HG02870 (cell line): ENCODE measurements around the gene OR4K13.

Experiments used
- ATAC-seq: cut with Tn5 transposase; IDR thresholded peaks from one replicate; pipeline ENCODE4 v1.9.1; 2021; ENCODE audit warnings: mild to moderate bottlenecking, moderate library complexity; ENCODE audit not compliant: unreplicated experiment

The OR4K13 gene, protein sequence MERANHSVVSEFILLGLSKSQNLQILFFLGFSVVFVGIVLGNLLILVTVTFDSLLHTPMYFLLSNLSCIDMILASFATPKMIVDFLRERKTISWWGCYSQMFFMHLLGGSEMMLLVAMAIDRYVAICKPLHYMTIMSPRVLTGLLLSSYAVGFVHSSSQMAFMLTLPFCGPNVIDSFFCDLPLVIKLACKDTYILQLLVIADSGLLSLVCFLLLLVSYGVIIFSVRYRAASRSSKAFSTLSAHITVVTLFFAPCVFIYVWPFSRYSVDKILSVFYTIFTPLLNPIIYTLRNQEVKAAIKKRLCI

DNA sequence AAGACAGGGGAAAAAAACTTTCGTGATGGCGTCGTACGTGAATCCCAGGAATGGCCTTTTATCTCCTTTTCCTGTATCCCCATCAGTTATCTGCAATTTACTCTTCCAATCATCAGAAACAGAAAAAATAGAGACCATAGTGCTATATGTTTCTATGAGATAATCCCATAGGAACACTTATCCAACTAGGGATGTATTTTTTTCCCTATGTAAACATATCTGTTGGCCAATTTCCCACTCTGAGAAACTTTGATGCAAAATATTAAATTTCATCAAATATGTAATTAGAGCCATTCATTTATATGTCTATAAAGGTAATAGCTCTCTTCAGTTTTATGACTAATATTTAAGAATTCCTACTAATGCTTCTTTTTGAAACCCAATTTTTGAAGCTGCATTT lies at the start of gene OR4K13:
Gene OR4K13, minus strand, starts transcription at position 101 of the 400 bp plus-strand sequence. CDS start 1,280 bp downstream, outside the sequence.
- no peak for ATAC-seq

DNA sequence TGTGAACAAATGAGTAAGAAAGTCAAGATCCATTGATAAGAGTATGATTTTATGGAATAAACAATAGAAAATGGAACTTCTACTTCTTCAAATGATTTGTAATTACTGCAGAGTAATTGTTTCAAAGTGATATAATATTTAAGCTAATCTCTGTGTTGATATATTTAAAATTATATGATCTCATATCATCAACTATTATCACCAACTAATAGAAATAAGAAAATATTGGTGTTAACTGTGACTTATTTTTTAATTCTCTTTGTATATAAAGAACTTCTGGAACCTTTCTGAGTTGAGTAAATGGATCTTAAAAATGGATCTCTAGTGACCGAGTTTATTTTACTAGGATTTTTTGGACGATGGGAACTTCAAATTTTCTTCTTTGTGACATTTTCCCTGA lies 23.9 kb upstream of the OR4K13 start, which contains the start of gene OR4L1:
Gene OR4L1, plus strand, starts transcription at position 301 of the 400 bp plus-strand sequence. Its CDS starts 0 bp downstream, at position 301.
- ATAC-seq: no peak

DNA sequence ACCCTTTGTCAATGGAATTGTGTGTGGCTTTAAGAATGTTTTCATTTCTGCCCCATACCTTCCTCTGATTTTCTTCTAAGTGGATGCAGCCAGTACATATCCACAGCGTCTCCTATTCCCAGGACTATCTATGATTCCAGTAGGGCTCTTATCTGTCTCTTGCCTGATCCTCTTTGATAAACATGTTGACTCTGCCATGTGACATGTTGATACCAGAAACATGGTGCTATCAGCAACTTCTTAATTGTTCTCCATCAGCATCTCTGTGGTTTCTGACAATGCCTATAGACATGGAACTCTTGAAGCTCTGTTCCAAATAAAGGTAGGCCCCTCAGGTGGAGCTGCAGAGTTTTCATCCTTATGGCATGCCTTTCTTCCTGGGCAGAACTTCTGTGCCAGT lies 12.4 kb upstream of the OR4K13 start:
- ATAC-seq: no peak

DNA sequence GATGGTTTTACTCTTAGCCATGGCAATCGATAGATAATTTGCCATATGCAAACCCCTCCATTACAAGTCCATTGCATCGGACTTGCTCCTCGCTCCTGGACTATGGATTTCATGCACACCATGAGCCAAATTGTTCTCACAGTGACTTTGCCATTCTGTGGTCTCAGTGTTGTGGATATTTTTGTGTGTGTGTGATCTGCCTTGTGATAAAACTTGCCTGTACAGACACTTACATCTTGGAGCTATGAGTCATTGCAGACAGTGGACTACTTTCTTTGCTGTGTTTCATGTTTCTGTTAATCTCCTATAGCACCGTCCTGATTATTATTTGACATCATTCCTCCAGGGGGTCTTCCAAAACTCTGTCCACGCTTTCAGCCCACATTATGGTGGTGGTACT lies 8.4 kb upstream of the OR4K13 start:
- no peak for ATAC-seq

DNA sequence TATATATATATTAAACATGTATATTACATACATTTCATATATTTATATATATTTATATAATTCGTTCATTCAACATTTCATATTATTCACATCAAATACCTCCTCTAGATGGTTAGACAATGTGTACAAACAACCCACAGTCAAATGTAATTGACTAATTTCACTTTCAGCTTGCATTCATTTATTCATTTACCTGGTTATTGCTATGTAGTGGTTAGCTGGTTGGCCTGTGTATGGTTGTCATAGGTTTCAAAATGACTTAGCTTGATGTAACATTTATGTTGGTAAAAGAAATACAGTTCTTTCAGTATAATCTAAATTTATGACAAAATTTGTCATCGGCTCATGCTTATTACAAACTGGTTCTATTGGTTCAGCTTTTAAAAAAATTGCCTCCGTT lies 389 bp downstream of the OR4K13 start:
- ATAC-seq: no peak

DNA sequence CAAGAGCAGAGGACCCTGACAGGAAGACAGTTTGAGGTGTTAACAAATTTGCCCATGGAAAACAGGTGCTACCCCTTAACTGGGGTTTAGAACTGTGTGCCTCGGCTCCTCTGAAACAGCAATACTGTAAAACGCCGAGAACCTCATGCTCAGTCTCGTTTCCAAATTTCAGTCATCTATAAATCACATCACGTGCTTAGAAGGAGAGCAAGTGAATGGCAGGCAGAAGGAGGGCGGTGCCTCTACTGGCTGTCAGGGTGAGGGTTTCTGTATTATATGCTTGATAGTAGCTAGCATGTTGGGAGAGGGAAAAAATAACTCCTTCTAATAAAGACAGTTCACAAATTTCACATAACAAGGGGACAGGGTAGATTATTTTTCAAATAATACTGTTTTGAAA lies 4.8 kb downstream of the OR4K13 start:
- ATAC-seq: no peak

DNA sequence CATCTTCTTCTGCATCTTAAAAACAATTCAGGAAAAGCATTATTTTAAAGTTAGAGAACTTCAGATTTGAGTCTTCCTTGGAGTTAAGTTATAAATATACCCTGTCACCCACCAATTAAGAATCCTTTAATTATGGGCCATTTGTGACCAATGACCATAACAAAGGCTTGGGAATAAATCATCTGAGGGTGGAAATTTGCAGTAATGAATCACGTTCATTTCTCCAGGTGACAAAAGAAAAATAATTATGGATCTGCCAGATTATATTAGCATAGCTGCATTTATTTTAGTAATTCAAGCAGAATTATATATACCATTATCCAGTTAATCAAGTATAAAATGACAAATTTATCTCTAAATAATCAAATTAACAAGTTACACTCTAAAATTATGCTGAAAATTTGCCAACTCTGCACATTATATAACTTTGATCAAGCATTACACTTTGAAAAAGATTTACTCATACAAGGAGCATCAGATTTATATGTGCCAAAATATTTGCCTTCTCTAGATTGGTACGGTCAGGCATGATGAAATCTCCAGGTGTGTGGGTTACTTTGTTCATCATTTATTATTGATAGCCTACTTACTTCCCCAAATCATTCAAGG lies 16.5 kb downstream of the OR4K13 start, which contains the start of gene OR4K14:
Gene OR4K14, minus strand, starts transcription at position 51 of the 609 bp plus-strand sequence. CDS start 4,114 bp downstream, outside the sequence.
- no peak for ATAC-seq

DNA sequence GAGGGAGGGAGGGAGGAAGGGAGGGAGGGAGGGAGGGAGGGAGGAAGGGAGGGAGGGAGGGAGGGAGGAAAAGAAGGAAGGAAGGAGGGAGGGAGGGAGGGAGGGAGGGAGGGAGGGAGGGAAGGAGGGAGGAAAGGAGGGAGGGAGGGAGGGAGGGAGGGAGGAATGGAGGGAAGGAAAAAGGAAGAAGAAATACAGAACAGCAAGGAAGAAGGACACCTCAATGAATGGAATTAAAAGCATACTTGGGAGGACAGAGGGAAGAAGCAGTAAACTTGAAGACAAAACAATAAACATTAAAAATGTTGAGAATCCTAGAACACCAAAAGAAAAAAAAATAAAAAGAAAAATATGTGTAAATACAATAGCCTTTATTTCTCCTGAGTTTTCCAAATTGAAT lies 27.7 kb downstream of the OR4K13 start:
- ATAC-seq: no peak

DNA sequence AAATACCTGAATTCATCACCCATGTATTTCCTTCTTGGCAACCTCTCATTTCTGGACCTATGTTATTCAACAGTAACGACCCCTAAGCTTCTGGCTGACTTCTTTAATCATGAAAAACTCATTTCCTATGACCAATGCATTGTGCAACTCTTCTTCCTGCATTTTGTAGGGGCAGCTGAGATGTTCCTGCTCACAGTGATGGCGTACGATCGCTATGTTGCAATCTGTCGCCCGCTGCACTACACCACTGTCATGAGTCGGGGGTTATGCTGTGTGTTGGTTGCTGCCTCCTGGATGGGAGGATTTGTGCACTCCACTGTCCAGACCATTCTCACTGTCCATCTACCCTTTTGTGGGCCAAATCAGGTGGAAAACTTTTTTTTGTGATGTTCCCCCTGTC lies 33.5 kb downstream of the OR4K13 start:
- ATAC-seq: no peak

DNA sequence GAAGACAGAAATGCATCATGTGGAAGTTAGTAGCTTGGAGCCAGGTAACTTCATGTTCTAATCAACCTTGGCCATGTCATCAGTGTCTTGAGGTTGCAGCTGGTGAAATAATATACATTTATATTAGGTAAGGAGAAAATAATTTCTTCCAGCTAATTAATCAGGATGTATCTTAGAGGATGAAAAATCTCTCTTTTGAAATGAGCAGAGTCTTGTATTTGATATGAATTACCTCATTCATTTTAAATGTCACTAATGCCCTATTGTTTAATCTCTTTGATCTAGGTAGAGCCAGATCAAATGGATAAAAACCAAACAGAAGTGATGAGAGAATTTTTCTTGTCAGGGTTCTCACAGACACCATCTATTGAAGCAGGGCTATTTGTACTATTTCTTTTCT lies 34.0 kb downstream of the OR4K13 start, which contains the start of gene OR4Q2:
Gene OR4Q2, plus strand, starts transcription at position 301 of the 400 bp plus-strand sequence.
- no peak for ATAC-seq

DNA sequence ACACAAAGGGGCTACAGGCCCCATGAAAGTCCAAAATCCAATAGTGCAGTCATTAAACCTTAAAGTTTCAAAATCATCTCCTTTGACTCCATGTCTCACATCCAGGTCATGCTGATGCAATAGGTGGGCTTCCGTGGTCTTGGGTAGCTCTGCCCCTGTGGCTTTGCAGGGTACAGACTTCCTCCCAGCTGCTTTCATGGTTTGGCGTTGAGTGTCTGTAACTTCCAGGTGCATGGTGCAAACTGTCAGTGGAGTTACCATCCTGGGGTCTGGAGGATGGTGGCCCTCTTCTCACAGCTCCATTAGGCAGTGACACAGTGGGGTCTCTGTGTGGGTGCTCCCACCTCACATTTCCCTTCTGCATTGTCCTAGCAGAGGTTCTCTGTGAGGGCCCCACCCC lies 42.4 kb downstream of the OR4K13 start:
- ATAC-seq: no peak
